Chondrocyte (in vitro differentiated cells): ENCODE results near the gene TRIM38. TPM values are rescaled to one million over a fixed set of nuclear protein-coding genes. Genes with fewer than 3 reads are reported as not detected.
"Not testable (repeated sequence)": the region's sequence is repeated elsewhere in the genome, so short reads cannot be mapped to it uniquely, and the experiment has no call there.

Source experiments
- DNase-seq: peaks from one replicate; pipeline ENCODE4 v3.0.0; 2021; ENCODE audit warnings: mixed read lengths, low spot score
- H3K27ac Mint-ChIP-seq: one replicate; pipeline ENCODE4 v1.8.0; 2021; ENCODE audit warnings: mild to moderate bottlenecking, moderate library complexity, mixed read lengths; ENCODE audit not compliant: unreplicated experiment
- H3K27me3 Mint-ChIP-seq: 2 replicates; pipeline ENCODE4 v1.8.0; 2021; ENCODE audit warnings: low read depth, mixed read lengths
- H3K36me3 Mint-ChIP-seq: 2 replicates; pipeline ENCODE4 v1.8.0; 2021; ENCODE audit warnings: low read depth, mixed read lengths
- H3K4me1 Mint-ChIP-seq: 2 replicates; pipeline ENCODE4 v1.8.0; 2021; ENCODE audit warnings: low read depth, mild to moderate bottlenecking, mixed read lengths
- H3K4me3 Mint-ChIP-seq: one replicate; pipeline ENCODE4 v1.8.0; 2021; ENCODE audit warnings: mild to moderate bottlenecking, moderate library complexity, mixed read lengths; ENCODE audit not compliant: unreplicated experiment
- H3K9me3 Mint-ChIP-seq: 2 replicates; pipeline ENCODE4 v1.8.0; 2021; ENCODE audit warnings: low read depth, mixed read lengths
- CTCF ChIP-seq: fragments of 200-600 bp; sonication (generic); IDR thresholded peaks from 2 replicates; pipeline ENCODE4 v1.5.0; 2021; ENCODE audit warnings: antibody characterized with exemption, mild to moderate bottlenecking, moderate library complexity
- total RNA-seq: library from RNA; stranded (reverse); gene quantifications from 3 replicates; pipeline ENCODE4 v1.2.1, GENCODE V29; 2021

The TRIM38 gene
- total RNA-seq, 1 donor from 2014 or later: 7.1 TPM

- DNase-seq: no peak
- Mint-ChIP-seq H3K27ac (no peak overlapping the region), H3K36me3 (no peaks in the 10 kb centered on the region), H3K27me3 (no peaks in the 10 kb centered on the region), H3K9me3 (no peaks in the 10 kb centered on the region), H3K4me3 (no peak overlapping the region), H3K4me1 (no peaks in the 10 kb centered on the region)
- TF ChIP-seq CTCF: no peak
Observed at GRCh38 chr6:25927178-25927577, 35.4 kb upstream of the TRIM38 start.

- TF ChIP-seq CTCF: no peak
- H3K9me3 Mint-ChIP-seq: no peaks in the 10 kb centered on the region
- H3K36me3 Mint-ChIP-seq: no peaks in the 10 kb centered on the region
- H3K27ac Mint-ChIP-seq: no peak overlapping the region
- no peaks in the 10 kb centered on the region for H3K27me3 Mint-ChIP-seq
- no peak for DNase-seq
- no peaks in the 10 kb centered on the region for H3K4me1 Mint-ChIP-seq
- no peak overlapping the region for H3K4me3 Mint-ChIP-seq
Observed at GRCh38 chr6:25927756-25928216, 34.8 kb upstream of the TRIM38 start.

- Mint-ChIP-seq H3K27me3 (no peaks in the 10 kb centered on the region), H3K4me3 (no peak overlapping the region), H3K27ac (no peak overlapping the region), H3K36me3 (no peaks in the 10 kb centered on the region), H3K9me3 (no peaks in the 10 kb centered on the region), H3K4me1 (no peaks in the 10 kb centered on the region)
- TF ChIP-seq CTCF: no peak
- DNase-seq: no peak
Observed at GRCh38 chr6:25928562-25929324, 33.9 kb upstream of the TRIM38 start.

GRCh38 chr6:25929785-25930184 lies 32.8 kb upstream of the TRIM38 start:
- not testable (repeated sequence) for H3K27me3 Mint-ChIP-seq, DNase-seq, H3K27ac Mint-ChIP-seq, H3K36me3 Mint-ChIP-seq, H3K4me1 Mint-ChIP-seq, H3K9me3 Mint-ChIP-seq, H3K4me3 Mint-ChIP-seq

GRCh38 chr6:25930532-25931410 lies 31.8 kb upstream of the TRIM38 start, which contains the start of gene SLC17A2:
TSS of gene SLC17A2 (minus strand) at chr6:25930691. CDS start at chr6:25925796, 4,895 bp downstream.
- no peak for DNase-seq
- Mint-ChIP-seq H3K4me1 (peaks cover 6% of the 10 kb centered on the region), H3K4me3 (no peak within 1 kb of the TSS), H3K27me3 (peaks cover 2% of the 10 kb centered on the region), H3K9me3 (peaks cover 2% of the 10 kb centered on the region), H3K27ac (no peak within 1 kb of the TSS), H3K36me3 (no peaks in the 10 kb centered on the region)
- TF ChIP-seq CTCF: no peak
